Endothelial cell of umbilical vein (primary cell): ENCODE results near the gene BIRC3.

Experiments
- CTCF ChIP-seq, 2 donors: IDR thresholded peaks; 1 replicate in 1 of 2; 2 replicates in 1 of 2; pipeline ENCODE4 v1.5.1; 2011; ENCODE audit warnings: low read length in 2 of 2, mild to moderate bottlenecking in 2 of 2, moderate library complexity in 2 of 2, control low read depth in 1 of 2, inconsistent platforms in 1 of 2, low read depth in 1 of 2; ENCODE audit not compliant: insufficient read depth in 1 of 2; ENCODE audit errors: extremely low read depth in 1 of 2
- EZH2 ChIP-seq: IDR thresholded peaks from 2 replicates; pipeline ENCODE4 v1.6.1; 2012; ENCODE audit warnings: borderline replicate concordance, low read depth, mild to moderate bottlenecking, moderate library complexity, low read length, inconsistent platforms; ENCODE audit not compliant: severe bottlenecking
- FOS ChIP-seq: IDR thresholded peaks from 2 replicates; pipeline ENCODE4 v1.6.1; 2011; ENCODE audit warnings: mild to moderate bottlenecking, low read length, moderate library complexity, borderline replicate concordance; ENCODE audit not compliant: insufficient read depth
- MAX ChIP-seq: IDR thresholded peaks from 2 replicates; pipeline ENCODE4 v1.6.1; 2011; ENCODE audit not compliant: insufficient read depth, insufficient read length
- MYC ChIP-seq: IDR thresholded peaks from one replicate; pipeline ENCODE4 v1.6.1; 2011; ENCODE audit warnings: mild to moderate bottlenecking, low read depth, low read length
- POLR2A ChIP-seq: IDR thresholded peaks from 2 replicates; pipeline ENCODE4 v1.6.1; 2012; ENCODE audit warnings: low read depth, mild to moderate bottlenecking, control low read depth, low read length
- POLR2AphosphoS5 ChIP-seq: IDR thresholded peaks from 2 replicates; pipeline ENCODE4 v1.6.1; 2012; ENCODE audit warnings: low read depth, mild to moderate bottlenecking, control low read depth, low read length, moderate library complexity; ENCODE audit not compliant: insufficient read depth

GRCh38 chr11:102385085-102386007 is 68.1 kb downstream of the BIRC3 start:
- TF ChIP-seq CTCF (IDR thresholded peaks at IDR 0.05; ENCODE audit: extremely low read depth in 1 of 2, insufficient read depth in 1 of 2, low read depth in 1 of 2, low read length in 2 of 2) (no peak), EZH2 (no peak), MYC (no peak), POLR2A (no peak), POLR2AphosphoS5 (no peak), FOS (no peak), MAX (no peak)
